Pancreas (tissue), 10 donors: Measurements from ENCODE around the gene STH. TPM values are rescaled to one million over a fixed set of nuclear protein-coding genes. Genes with fewer than 3 reads are reported as not detected.
"Not testable (repeated sequence)": the region's sequence is repeated elsewhere in the genome, so short reads cannot be mapped to it uniquely, and the experiment has no call there.

Experiments
- ATAC-seq, 4 donors: fragments of 200-7000 bp; cut with Tn5 transposase; one replicate each; pipeline versions ENCODE4 v1.8.0 to v1.9.1; 2020; ENCODE audit warnings: mild to moderate bottlenecking in 4 of 4, moderate library complexity in 4 of 4
- DNase-seq, 6 donors: peaks; one replicate each; pipeline ENCODE4 v3.0.0-alpha.2; 2020
- FAIRE-seq: peaks from 2 replicates; lab custom pipeline; 2012; peaks lifted over from hg19 to GRCh38; lab: Jason Lieb, UNC
- H3K27ac ChIP-seq, 4 donors: fragments of 200-600 bp; sonication (generic); 1 replicate in 3 of 4; 2 replicates in 1 of 4; pipeline versions ENCODE4 v1.5.0 to v1.8.0; 2020
- H3K27me3 ChIP-seq, 4 donors: fragments of 200-600 bp; one replicate each; pipeline ENCODE4 v1.8.0; 2021
- H3K36me3 ChIP-seq, 3 donors: fragments of 200-600 bp; sonication (generic) in 1 of 3; one replicate each; pipeline versions ENCODE4 v1.5.0 to v1.8.0; 2020 to 2021
- H3K4me1 ChIP-seq, 3 donors: fragments of 200-600 bp; one replicate each; pipeline ENCODE4 v1.8.0; 2021
- H3K4me3 ChIP-seq, 4 donors: fragments of 200-600 bp; sonication (generic) in 2 of 4; one replicate each; pipeline versions ENCODE4 v1.5.0 to v1.8.0; 2020 to 2021
- H3K9me3 ChIP-seq, 4 donors: fragments of 200-600 bp; one replicate each; pipeline ENCODE4 v1.8.0; 2021
- CTCF ChIP-seq, 4 donors: fragments of 200-600 bp; sonication (generic) in 3 of 4; IDR thresholded peaks; one replicate each; pipeline versions ENCODE4 v1.5.0 to v1.8.0; 2021; ENCODE audit warnings: antibody characterized with exemption in 4 of 4
- WGBS, 2 donors: extraction: QIAGEN DNeasy Blood & Tissue Kit; methylation state at CpG; one replicate each; pipeline ENCODE4 v1.1.7; 2013; 5-methylcytosine and 5-hydroxymethylcytosine counted together
- intact Hi-C, 3 donors: fragments of 100-400 bp; cut with DNase I; formaldehyde crosslinking; loops; one replicate each; pipeline versions ENCODE4 v1.11.1 to v1.14.2; 2022
- polyA plus RNA-seq, 2 donors: library from polyadenylated mRNA; stranded (reverse); fragments of 200-250 nt; gene quantifications; one replicate each; pipeline ENCODE4 v1.2.3, GENCODE V29; 2013
- total RNA-seq, 6 donors: library from RNA; stranded (reverse); fragmentation: NEBNext Ultra II Directional in 4 of 6; extraction: Animal tissue kit (Norgen Biotek cat#: 25700) in 4 of 6; gene quantifications; one replicate each; pipeline versions ENCODE4 v1.2.1 to v1.2.4, GENCODE V29; 2021 to 2023
- donor health status: healthy with polysubstance abuse.
- donor health status: DM: no; HTN: no; CAD: no; lungs with moderate emphysema.
- donor health status: DM: no; HTN: no; CAD: no.
- donor health status: control.
- donor health status: control.
- donor health status: Bipolar disorder and iron deficiency.
- donor health status: DM: yes; HTN: yes; CAD: no.
- donor health status: DM: no; HTN: no; CAD: no.
- donor health status: DM: no; HTN: no; CAD: no.
- donor health status: DM: yes; HTN: yes; CAD: no.

The STH gene
- total and polyA plus RNA-seq, 8 donors: not detected

- no peaks in the 10 kb centered on the region for H3K27me3 ChIP-seq
- no peak for FAIRE-seq
- H3K4me1 ChIP-seq: no peaks in the 10 kb centered on the region
- H3K4me3 ChIP-seq: no peak overlapping the region
- H3K9me3 ChIP-seq: no peaks in the 10 kb centered on the region
- no peak for ATAC-seq
- H3K27ac ChIP-seq: no peak overlapping the region
- no peak for DNase-seq
- H3K36me3 ChIP-seq: no peaks in the 10 kb centered on the region
- intact Hi-C loops: no loop called here
- 89 to 91% methylated on average over 3 of the region's 3 CpGs for WGBS, 2 donors
- no peak for TF ChIP-seq CTCF (IDR thresholded peaks at IDR 0.05)
Measured at GRCh38 chr17:45956090-45956489, 43.0 kb upstream of the STH start.

GRCh38 chr17:45956746-45957145 lies 42.3 kb upstream of the STH start:
- H3K27me3 ChIP-seq, FAIRE-seq, H3K4me1 ChIP-seq, intact Hi-C loops, H3K27ac ChIP-seq, H3K4me3 ChIP-seq, H3K9me3 ChIP-seq, H3K36me3 ChIP-seq, DNase-seq, ATAC-seq: not testable (repeated sequence)
- 92 to 97% methylated on average over 4 of the region's 4 CpGs for WGBS, 2 donors

GRCh38 chr17:45958307-45958706 lies 40.7 kb upstream of the STH start:
- no peaks in the 10 kb centered on the region for H3K4me1 ChIP-seq
- ATAC-seq (no peak), DNase-seq (no peak), FAIRE-seq (no peak)
- no peaks in the 10 kb centered on the region for H3K27me3 ChIP-seq
- no peaks in the 10 kb centered on the region for H3K9me3 ChIP-seq
- 91 to 97% methylated on average over 9 of the region's 9 CpGs for WGBS, 2 donors
- no peaks in the 10 kb centered on the region for H3K36me3 ChIP-seq
- H3K27ac ChIP-seq: no peak overlapping the region
- TF ChIP-seq CTCF (IDR thresholded peaks at IDR 0.05): no peak
- no peak overlapping the region for H3K4me3 ChIP-seq
- intact Hi-C loops: no loop called here

GRCh38 chr17:45958994-45959665 lies 39.9 kb upstream of the STH start:
- Histone ChIP-seq H3K27ac (no peak overlapping the region), H3K4me3 (no peak overlapping the region), H3K27me3 (no peaks in the 10 kb centered on the region), H3K4me1 (no peaks in the 10 kb centered on the region), H3K9me3 (no peaks in the 10 kb centered on the region), H3K36me3 (no peaks in the 10 kb centered on the region)
- WGBS, 2 donors: 80 to 86% methylated on average over 9 of the region's 9 CpGs
- FAIRE-seq: no peak
- no peak for ATAC-seq
- intact Hi-C loops: no loop called here
- TF ChIP-seq CTCF (IDR thresholded peaks at IDR 0.05): no peak
- no peak for DNase-seq

GRCh38 chr17:45960311-45960710 lies 38.7 kb upstream of the STH start:
- WGBS, 2 donors: 60 to 71% methylated on average over 4 of the region's 4 CpGs
- no peaks in the 10 kb centered on the region for H3K9me3 ChIP-seq
- intact Hi-C loops: no loop called here
- no peak for FAIRE-seq
- no peak for DNase-seq
- H3K27me3 ChIP-seq: no peaks in the 10 kb centered on the region
- no peak for ATAC-seq
- H3K4me1 ChIP-seq: no peaks in the 10 kb centered on the region
- H3K4me3 ChIP-seq: no peak overlapping the region
- no peak for TF ChIP-seq CTCF (IDR thresholded peaks at IDR 0.05)
- H3K27ac ChIP-seq: no peak overlapping the region
- no peaks in the 10 kb centered on the region for H3K36me3 ChIP-seq
